Glutamatergic neuron (in vitro differentiated cells): ENCODE data around the gene DENND6A. TPM values are rescaled to one million over a fixed set of nuclear protein-coding genes. Genes with fewer than 3 reads are reported as not detected.
"Not testable (repeated sequence)": the region's sequence is repeated elsewhere in the genome, so short reads cannot be mapped to it uniquely, and the experiment has no call there.

Experiments
- DNase-seq: peaks from one replicate; pipeline ENCODE4 v3.0.0; 2022
- H3K27ac Mint-ChIP-seq: one replicate; pipeline ENCODE4 v1.8.0; 2020; ENCODE audit warnings: mild to moderate bottlenecking, mixed read lengths, inconsistent platforms; ENCODE audit not compliant: unreplicated experiment
- H3K27me3 Mint-ChIP-seq: one replicate; pipeline ENCODE4 v1.8.0; 2020; ENCODE audit warnings: mild to moderate bottlenecking, moderate library complexity, mixed read lengths, inconsistent platforms; ENCODE audit not compliant: unreplicated experiment
- H3K36me3 Mint-ChIP-seq: one replicate; pipeline ENCODE4 v1.8.0; 2020; ENCODE audit warnings: mild to moderate bottlenecking, mixed read lengths, inconsistent platforms; ENCODE audit not compliant: unreplicated experiment
- H3K4me1 Mint-ChIP-seq: one replicate; pipeline ENCODE4 v1.8.0; 2020; ENCODE audit warnings: mild to moderate bottlenecking, low read depth, mixed read lengths, inconsistent platforms; ENCODE audit not compliant: unreplicated experiment
- H3K4me3 Mint-ChIP-seq: one replicate; pipeline ENCODE4 v1.8.0; 2020; ENCODE audit warnings: mild to moderate bottlenecking, mixed read lengths, inconsistent platforms; ENCODE audit not compliant: unreplicated experiment
- H3K9me3 Mint-ChIP-seq: one replicate; pipeline ENCODE4 v1.8.0; 2020; ENCODE audit warnings: mild to moderate bottlenecking, moderate library complexity, mixed read lengths, inconsistent platforms; ENCODE audit not compliant: unreplicated experiment
- total RNA-seq: library from RNA; stranded (reverse); fragmentation: NEBNext Ultra II Directional; extraction: Animal tissue kit (Norgen Biotek cat#: 25700); gene quantifications from one replicate; pipeline ENCODE4 v1.2.1, GENCODE V29; 2021; ENCODE audit not compliant: unreplicated experiment
- TF ChIP-seq, protein P1 (sequence below): fragments of 200-600 bp; sonication (generic); IDR thresholded peaks from one replicate; pipeline ENCODE4 v1.5.0; 2021; ENCODE audit not compliant: partially characterized antibody, unreplicated experiment

DENND6A gene
- total RNA-seq, 1 donor from 2014 or later = 20.5 TPM

- no peak for DNase-seq
- TF ChIP-seq, protein P1, sequence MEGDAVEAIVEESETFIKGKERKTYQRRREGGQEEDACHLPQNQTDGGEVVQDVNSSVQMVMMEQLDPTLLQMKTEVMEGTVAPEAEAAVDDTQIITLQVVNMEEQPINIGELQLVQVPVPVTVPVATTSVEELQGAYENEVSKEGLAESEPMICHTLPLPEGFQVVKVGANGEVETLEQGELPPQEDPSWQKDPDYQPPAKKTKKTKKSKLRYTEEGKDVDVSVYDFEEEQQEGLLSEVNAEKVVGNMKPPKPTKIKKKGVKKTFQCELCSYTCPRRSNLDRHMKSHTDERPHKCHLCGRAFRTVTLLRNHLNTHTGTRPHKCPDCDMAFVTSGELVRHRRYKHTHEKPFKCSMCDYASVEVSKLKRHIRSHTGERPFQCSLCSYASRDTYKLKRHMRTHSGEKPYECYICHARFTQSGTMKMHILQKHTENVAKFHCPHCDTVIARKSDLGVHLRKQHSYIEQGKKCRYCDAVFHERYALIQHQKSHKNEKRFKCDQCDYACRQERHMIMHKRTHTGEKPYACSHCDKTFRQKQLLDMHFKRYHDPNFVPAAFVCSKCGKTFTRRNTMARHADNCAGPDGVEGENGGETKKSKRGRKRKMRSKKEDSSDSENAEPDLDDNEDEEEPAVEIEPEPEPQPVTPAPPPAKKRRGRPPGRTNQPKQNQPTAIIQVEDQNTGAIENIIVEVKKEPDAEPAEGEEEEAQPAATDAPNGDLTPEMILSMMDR = no peak
- Mint-ChIP-seq H3K36me3 (peaks cover 14% of the 10 kb centered on the region), H3K9me3 (no peaks in the 10 kb centered on the region), H3K4me1 (no peaks in the 10 kb centered on the region), H3K27me3 (no peaks in the 10 kb centered on the region), H3K4me3 (no peak overlapping the region), H3K27ac (no peak overlapping the region)
Measured at GRCh38 chr3:57647292-57647940, 45.5 kb downstream of the DENND6A start.

DNA sequence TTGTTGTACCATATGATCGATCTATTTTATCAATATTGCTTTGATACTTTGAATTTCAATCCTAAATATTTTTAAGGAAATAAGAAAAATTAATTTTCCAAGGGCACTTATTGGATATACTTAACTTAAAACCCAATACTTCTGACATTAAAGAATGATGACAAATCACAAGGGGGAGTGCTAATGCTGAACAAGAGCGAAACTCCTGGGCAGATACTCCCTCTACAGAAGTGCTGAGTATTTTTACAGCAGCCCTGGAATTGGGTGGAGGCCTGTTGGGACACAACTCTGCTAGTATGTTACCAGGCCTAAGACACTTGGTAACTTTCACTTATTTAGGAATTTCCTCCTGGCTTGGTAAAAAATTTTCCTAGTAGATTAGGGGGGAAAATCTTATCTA lies 46.2 kb downstream of the DENND6A start:
- peaks cover 14% of the 10 kb centered on the region for H3K36me3 Mint-ChIP-seq
- H3K27me3 Mint-ChIP-seq = no peaks in the 10 kb centered on the region
- no peak overlapping the region for H3K27ac Mint-ChIP-seq
- H3K4me1 Mint-ChIP-seq = no peaks in the 10 kb centered on the region
- H3K9me3 Mint-ChIP-seq = no peaks in the 10 kb centered on the region
- no peak for DNase-seq
- no peak overlapping the region for H3K4me3 Mint-ChIP-seq
- TF ChIP-seq, protein P1 = no peak

- TF ChIP-seq, protein P1 = no peak
- Mint-ChIP-seq H3K9me3 (no peaks in the 10 kb centered on the region), H3K4me3 (no peak overlapping the region), H3K27ac (no peak overlapping the region), H3K27me3 (no peaks in the 10 kb centered on the region), H3K36me3 (peaks cover 14% of the 10 kb centered on the region), H3K4me1 (no peaks in the 10 kb centered on the region)
- no peak for DNase-seq
Measured at GRCh38 chr3:57644740-57645139, 48.1 kb downstream of the DENND6A start.

DNA sequence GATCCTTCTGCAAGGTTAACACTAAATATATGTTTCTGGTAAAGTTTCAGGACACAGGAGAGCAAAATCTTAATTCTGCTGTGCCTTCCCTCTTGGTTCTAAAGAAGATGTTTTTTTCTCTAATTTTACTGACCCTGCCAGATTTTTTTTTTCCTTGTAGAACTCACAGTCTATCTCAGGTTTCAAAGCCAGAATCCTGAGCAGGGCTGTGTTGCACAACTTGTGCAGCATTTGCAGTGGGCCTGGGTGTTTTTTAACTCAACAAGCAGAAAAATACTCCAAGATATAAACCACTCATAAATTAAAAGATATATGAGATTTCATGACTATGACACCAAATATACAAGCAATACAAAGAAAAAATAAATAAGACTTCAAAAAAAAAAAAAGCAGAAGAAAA lies 55.5 kb downstream of the DENND6A start:
- DNase-seq = no peak
- no peak overlapping the region for H3K4me3 Mint-ChIP-seq
- H3K36me3 Mint-ChIP-seq = no peaks in the 10 kb centered on the region
- H3K27me3 Mint-ChIP-seq = no peaks in the 10 kb centered on the region
- no peaks in the 10 kb centered on the region for H3K4me1 Mint-ChIP-seq
- no peaks in the 10 kb centered on the region for H3K9me3 Mint-ChIP-seq
- H3K27ac Mint-ChIP-seq = no peak overlapping the region
- TF ChIP-seq, protein P1 = no peak

- H3K4me3 Mint-ChIP-seq, H3K27ac Mint-ChIP-seq, H3K4me1 Mint-ChIP-seq: not testable (repeated sequence)
Measured at GRCh38 chr3:57634259-57634658, 58.6 kb downstream of the DENND6A start.

More at GRCh38 chr3:57634259-57634658, 58.6 kb downstream of the DENND6A start:
- H3K27me3 Mint-ChIP-seq, H3K9me3 Mint-ChIP-seq, H3K36me3 Mint-ChIP-seq, DNase-seq: not testable (repeated sequence)
